Stimulated activated CD8-positive, alpha-beta memory T cell treated with anti-CD3 and anti-CD28 coated beads, Interleukin-2, amount 100 ng/mL, for 1 hour (primary cell): ENCODE results near the gene ZXDA.
"Not testable (repeated sequence)": the region's sequence is repeated elsewhere in the genome, so short reads cannot be mapped to it uniquely, and the experiment has no call there.

ENCODE experiments used
- DNase-seq, 2 donors: peaks; one replicate each; pipeline ENCODE4 v3.0.0-alpha.2; 2020; ENCODE audit warnings: low read depth in 2 of 2

ZXDA gene, protein sequence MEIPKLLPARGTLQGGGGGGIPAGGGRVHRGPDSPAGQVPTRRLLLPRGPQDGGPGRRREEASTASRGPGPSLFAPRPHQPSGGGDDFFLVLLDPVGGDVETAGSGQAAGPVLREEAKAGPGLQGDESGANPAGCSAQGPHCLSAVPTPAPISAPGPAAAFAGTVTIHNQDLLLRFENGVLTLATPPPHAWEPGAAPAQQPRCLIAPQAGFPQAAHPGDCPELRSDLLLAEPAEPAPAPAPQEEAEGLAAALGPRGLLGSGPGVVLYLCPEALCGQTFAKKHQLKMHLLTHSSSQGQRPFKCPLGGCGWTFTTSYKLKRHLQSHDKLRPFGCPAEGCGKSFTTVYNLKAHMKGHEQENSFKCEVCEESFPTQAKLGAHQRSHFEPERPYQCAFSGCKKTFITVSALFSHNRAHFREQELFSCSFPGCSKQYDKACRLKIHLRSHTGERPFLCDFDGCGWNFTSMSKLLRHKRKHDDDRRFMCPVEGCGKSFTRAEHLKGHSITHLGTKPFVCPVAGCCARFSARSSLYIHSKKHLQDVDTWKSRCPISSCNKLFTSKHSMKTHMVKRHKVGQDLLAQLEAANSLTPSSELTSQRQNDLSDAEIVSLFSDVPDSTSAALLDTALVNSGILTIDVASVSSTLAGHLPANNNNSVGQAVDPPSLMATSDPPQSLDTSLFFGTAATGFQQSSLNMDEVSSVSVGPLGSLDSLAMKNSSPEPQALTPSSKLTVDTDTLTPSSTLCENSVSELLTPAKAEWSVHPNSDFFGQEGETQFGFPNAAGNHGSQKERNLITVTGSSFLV

DNA sequence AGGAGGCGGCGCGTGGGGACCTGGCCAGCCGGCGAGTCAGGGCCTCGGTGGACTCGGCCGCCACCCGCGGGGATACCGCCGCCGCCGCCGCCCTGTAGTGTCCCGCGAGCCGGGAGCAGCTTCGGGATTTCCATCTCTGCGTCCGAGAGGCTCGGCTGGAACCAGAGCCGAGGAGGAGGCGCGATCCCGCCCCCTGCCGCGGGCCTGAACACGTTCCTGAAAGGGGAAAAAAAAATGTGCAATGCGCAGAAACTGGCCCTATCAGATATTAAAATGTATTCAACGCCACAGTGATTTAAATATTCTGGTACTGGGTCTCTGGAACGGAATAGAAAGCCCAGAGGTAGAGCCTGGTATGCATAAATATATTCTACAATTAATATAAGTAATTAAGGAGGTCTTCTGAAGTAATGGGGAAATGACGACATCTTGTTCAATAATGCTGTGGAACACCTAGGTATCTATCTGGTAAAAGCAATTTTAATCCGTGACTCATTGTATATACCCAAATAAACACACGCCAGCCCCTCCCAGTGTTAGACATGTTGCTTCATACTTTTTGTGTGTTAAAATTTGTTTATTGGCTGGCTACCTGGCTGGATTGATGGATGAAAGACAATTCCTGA, at the start of gene ZXDA:
Gene ZXDA, minus strand, starts transcription at position 172 of the 626 bp plus-strand sequence. Its CDS starts 38 bp downstream, at position 134.
- not testable (repeated sequence) for DNase-seq

- no peak for DNase-seq
Measured at GRCh38 chrX:57952320-57952678, 42.0 kb upstream of the ZXDA start.

GRCh38 chrX:57951666-57952319, 41.5 kb upstream of the ZXDA start:
- no peak for DNase-seq

- DNase-seq: no peak
Measured at GRCh38 chrX:57933321-57933720, 23.1 kb upstream of the ZXDA start.

GRCh38 chrX:57932266-57932665, 22.0 kb upstream of the ZXDA start:
- no peak for DNase-seq

- no peak for DNase-seq
Measured at GRCh38 chrX:57930051-57930450, 19.8 kb upstream of the ZXDA start.

DNA sequence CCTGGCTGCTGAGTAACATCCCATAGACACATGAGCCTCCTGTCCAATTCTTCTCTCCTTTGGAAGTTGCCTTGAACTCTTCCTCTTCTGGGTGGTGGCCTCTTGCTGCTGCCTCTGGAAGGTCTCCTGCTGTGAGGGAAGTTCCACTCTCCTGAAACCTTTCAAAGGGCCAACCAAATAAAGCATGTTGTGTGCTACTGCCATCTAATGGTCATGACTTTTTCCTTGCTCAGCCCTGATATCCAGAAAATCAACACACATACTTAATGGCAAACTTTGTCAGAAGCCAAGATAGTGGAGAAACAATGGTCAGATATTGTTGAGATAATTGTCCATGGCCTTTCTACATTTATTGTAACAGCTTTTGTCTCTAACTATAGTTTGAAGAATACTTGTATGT, 19.1 kb upstream of the ZXDA start:
- DNase-seq: no peak

- DNase-seq: no peak
Measured at GRCh38 chrX:57925806-57926205, 15.5 kb upstream of the ZXDA start.

- no peak for DNase-seq
Measured at GRCh38 chrX:57918750-57919436, 8.6 kb upstream of the ZXDA start.

- DNase-seq: no peak
Measured at GRCh38 chrX:57915680-57916079, 5.4 kb upstream of the ZXDA start.

- not testable (repeated sequence) for DNase-seq
Measured at GRCh38 chrX:57909595-57910286, 517 bp downstream of the ZXDA start.

- not testable (repeated sequence) for DNase-seq
Measured at GRCh38 chrX:57908972-57909594, 1.2 kb downstream of the ZXDA start.

DNA sequence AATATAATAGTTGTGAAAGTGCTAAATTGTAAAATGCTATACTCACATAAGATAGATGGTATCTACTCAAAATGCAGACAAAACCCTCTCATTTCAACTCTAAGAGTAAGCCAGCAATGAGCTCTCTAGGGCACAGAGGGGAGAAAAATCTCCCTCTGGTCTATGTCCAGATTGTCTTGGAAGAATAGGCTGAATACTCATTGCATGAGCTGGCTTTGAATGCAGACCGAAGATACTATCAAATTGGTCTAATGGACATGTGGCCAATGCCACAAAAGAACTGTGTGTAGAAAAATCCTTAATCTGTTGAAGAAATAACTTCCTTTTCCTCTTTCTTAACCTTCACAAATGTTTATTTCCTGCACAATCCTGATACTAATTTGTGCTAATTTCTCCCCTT, 3.5 kb downstream of the ZXDA start:
- DNase-seq: no peak

DNA sequence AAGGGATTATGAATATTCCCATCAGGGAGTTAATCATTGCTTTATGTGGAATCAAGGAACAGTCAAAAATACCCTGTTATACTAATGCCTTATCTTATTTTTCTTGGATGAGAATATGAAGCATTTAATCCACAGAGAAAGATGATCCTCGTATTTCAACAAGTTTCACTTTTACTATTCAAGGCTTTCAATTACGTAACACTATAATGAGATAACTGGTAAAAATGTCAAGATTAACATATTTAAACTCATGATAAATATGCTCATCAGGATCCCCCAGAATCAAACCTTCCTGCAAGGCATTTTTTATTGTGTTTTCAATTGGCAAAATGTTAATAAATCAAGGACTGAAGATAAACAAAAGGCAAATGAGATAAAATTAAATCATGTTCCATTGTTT, 5.1 kb downstream of the ZXDA start:
- DNase-seq: no peak

DNA sequence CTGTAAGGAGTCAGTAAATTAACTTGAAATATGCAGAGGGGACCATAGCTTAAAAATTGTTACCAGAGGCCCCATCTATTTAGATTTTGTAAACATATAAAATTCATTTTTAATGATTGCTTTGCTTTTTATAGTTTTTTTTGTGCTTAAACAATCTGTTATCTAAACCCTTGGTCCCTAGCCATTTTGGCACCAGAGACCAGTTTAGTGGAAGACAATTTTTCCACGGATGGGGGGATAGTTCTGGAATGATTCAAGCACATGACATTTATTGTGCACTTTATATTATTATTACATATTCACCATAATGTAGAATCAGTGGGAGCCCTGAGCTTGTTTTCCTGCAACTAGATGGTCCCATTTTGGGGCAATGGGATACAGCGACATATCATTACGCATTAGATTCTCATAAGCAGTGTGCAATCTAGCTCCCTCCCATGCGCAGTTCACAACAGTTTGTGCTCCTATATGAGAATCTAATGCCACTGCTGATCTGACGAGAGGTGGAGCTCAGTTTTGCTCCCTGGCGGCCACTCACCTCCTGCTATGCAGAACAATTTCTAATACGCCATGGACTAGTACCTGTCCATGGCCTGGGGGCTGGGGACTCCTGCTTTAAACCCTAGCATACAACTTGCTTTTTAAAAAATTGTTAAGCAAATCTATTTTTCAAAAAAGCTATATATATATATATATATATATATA, 5.9 kb downstream of the ZXDA start:
- no peak for DNase-seq

DNA sequence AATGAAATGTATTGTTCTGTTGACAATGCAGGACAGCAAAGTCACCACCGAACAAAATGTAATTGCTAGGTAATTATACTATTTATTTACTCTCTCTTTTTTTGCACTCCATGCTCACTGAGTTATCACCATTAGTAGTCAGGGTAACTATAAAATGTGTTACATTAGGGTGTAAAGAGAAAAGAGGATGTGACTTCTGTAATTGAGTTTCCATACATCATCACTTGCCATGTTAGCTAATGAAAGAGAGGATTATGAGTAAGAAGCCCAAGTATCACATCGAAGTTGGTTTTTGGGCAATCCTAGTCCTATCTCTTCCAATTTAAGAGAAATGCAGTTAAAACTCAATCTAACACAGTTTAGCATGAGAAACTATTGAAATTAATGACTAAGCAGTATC, 7.6 kb downstream of the ZXDA start:
- no peak for DNase-seq

GRCh38 chrX:57901466-57901865, 8.8 kb downstream of the ZXDA start:
- no peak for DNase-seq

GRCh38 chrX:57900975-57901374, 9.3 kb downstream of the ZXDA start:
- DNase-seq: no peak

- DNase-seq: no peak
Measured at GRCh38 chrX:57899906-57900305, 10.4 kb downstream of the ZXDA start.

DNA sequence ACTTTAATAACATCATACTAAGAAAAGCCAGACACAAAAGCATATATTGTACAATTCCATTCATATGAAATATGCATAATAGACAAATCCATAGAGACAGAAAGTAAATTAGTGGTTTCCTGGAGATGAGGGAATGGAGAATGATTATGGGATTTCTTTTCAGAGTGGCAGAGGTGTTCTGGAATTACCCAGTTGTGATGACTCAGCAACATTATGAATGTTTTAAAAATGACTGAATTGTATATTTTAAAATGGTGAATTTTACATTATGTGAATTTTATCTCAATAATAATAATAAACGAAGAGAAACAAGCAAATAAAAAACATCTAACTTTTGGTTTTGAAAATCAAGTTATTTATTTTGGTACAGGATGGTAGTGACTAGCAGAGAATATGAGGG, 11.2 kb downstream of the ZXDA start:
- no peak for DNase-seq
